ENCODE measurements around the gene A1CF.
"Not testable (repeated sequence)": the region's sequence is repeated elsewhere in the genome, so short reads cannot be mapped to it uniquely, and the experiment has no call there.

DNA sequence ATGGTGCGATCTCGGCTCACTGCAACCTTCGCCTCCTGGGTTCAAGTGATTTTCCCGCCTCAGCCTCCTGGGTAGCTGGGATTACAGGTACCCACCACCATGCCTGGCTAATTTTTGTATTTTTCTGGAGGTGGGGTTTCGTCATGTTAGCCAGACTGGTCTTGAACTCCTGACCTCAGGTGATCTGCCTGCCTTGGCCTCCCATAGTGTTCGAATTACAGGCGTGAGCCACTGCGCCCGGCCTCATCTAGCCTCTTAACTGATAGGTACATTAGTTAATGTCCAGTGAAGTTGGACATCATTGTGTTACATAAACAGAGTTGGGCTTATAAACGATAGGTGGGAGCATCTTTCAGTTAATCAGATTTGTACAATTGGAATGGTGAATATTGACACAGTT, 4.4 kb downstream of the A1CF start:
- TF ChIP-seq, protein P1, sequence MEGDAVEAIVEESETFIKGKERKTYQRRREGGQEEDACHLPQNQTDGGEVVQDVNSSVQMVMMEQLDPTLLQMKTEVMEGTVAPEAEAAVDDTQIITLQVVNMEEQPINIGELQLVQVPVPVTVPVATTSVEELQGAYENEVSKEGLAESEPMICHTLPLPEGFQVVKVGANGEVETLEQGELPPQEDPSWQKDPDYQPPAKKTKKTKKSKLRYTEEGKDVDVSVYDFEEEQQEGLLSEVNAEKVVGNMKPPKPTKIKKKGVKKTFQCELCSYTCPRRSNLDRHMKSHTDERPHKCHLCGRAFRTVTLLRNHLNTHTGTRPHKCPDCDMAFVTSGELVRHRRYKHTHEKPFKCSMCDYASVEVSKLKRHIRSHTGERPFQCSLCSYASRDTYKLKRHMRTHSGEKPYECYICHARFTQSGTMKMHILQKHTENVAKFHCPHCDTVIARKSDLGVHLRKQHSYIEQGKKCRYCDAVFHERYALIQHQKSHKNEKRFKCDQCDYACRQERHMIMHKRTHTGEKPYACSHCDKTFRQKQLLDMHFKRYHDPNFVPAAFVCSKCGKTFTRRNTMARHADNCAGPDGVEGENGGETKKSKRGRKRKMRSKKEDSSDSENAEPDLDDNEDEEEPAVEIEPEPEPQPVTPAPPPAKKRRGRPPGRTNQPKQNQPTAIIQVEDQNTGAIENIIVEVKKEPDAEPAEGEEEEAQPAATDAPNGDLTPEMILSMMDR (conservative IDR thresholded peaks at IDR 0.05): not testable (repeated sequence)
- not testable (repeated sequence) for TF ChIP-seq EZH2 (IDR thresholded peaks at IDR 0.05; ENCODE audit: low read depth)
